ENCODE measurements around the gene HSPB3.

DNA sequence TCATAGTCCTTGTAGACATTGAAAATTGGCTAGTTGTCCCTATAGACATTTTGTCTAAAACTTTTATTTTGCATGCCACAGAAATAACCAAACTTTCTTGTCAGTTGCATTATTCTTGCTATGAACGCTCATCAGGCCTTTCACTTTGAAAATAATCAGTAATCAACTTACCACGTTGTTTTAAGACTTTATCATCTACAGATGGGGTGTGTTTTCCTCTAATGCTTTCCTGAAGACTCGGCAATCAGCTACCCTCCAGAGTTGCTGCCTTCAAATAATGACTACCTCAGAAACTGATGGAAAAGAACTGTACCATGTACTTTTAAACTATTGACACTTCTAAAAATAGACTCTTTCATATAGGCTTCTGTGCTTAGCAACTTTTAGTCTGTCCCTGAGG, 33.5 kb upstream of the HSPB3 start:
- no peak for TF ChIP-seq GATA3 (IDR thresholded peaks at IDR 0.05; ENCODE audit: low read depth, low read length)
- no peak for TF ChIP-seq GATA2 (IDR thresholded peaks at IDR 0.05; ENCODE audit: low read depth, low read length)
